ENCODE data around the gene SLC39A3. TPM values are rescaled to one million over a fixed set of nuclear protein-coding genes. Genes with fewer than 3 reads are reported as not detected.

Gene SLC39A3
- total and polyA plus RNA-seq, 10 of the 15 experiments (the other 5 are each of a cell fraction or from before 2014, with no cell fraction given) = 0.63 to 67.1 (median 51.2) TPM

GRCh38 chr19:2703077-2703437, 36.8 kb downstream of the SLC39A3 start:
- DNase-seq (ENCODE audit: low read depth, low spot score) = no peak
- no peaks in the 10 kb centered on the region for H3K27me3 ChIP-seq (replicated peaks in 1 of 2; ENCODE audit: control insufficient read depth in 2 of 2, insufficient read depth in 2 of 2, low read length in 1 of 2)
- no peaks in the 10 kb centered on the region for H3K9me3 ChIP-seq (replicated peaks; ENCODE audit: control insufficient read depth, insufficient read depth, low read length)
- TF ChIP-seq EED (IDR thresholded peaks at IDR 0.05; ENCODE audit: low read depth) (no peak), CHD4 (IDR thresholded peaks at IDR 0.05) (no peak), IRF4 (IDR thresholded peaks at IDR 0.05; ENCODE audit: low read depth, low read length) (no peak), POLR2A (IDR thresholded peaks at IDR 0.05; ENCODE audit: low read depth, low read length) (no peak), ATF3 (IDR thresholded peaks at IDR 0.05; ENCODE audit: borderline replicate concordance, extremely low read depth, low read depth, low read length) (no peak), ZNF622 (IDR thresholded peaks at IDR 0.05) (no peak), ZNF217 (IDR thresholded peaks at IDR 0.05) (0 out of 2 replicates have a peak, but pooled peaks have one; percentile 1), HDAC2 (IDR thresholded peaks at IDR 0.05) (no peak), ZNF384 (IDR thresholded peaks at IDR 0.05; ENCODE audit: borderline replicate concordance, low read depth, low read length) (no peak)
- H4K20me1 ChIP-seq (ENCODE audit: control insufficient read depth, insufficient read depth) = no peaks in the 10 kb centered on the region
- ChIA-PET RAD21 (ENCODE audit: unreplicated experiment) (no interaction called here), SMC1A (ENCODE audit: uncharacterized antibody, unreplicated experiment) (interaction anchor here (1.2 kb wide), 1 partner anchor 55 kb away, joined by 5 read pairs; no protein-coding TSS in a partner anchor), POLR2A (interaction anchor here (0.6 to 0.7 kb wide), 2 partner anchors 8 to 23 kb away, joined by 3 read pairs; no protein-coding TSS in a partner anchor), CTCF (no interaction called here)
- H3K4me2 ChIP-seq (ENCODE audit: control insufficient read depth, insufficient read depth) = no peak overlapping the region
- peaks cover 26% of the 10 kb centered on the region for H3K79me2 ChIP-seq (ENCODE audit: control insufficient read depth, insufficient read depth, low read length)
- FAIRE-seq = no peak
- no TSS peak for BruUV-seq (replicated peaks)
- WGBS (ENCODE audit: insufficient coverage, insufficient replicate concordance, low lambda C conversion rate, missing lambda C conversion rate) = 49% methylated on average over 5 of the region's 5 CpGs
- peaks cover 21% of the 10 kb centered on the region for H3K4me1 ChIP-seq (ENCODE audit: control insufficient read depth, insufficient read depth, low read length)
- no peak overlapping the region for H3K9ac ChIP-seq (ENCODE audit: control insufficient read depth, insufficient read depth, low read length)
- intact Hi-C loops (cut with micrococcal nuclease; ENCODE audit: unreplicated experiment) = loop anchor here (5.0 kb wide), 1 partner anchor 44 kb away; no protein-coding TSS in a partner anchor
- no peak for ATAC-seq
- H3K4me3 ChIP-seq = peak overlapping the region; percentile 36; the same call in 1 of the 2 replicates
- no peak overlapping the region for H3K27ac ChIP-seq (ENCODE audit: control insufficient read depth, insufficient read depth)
- no peaks in the 10 kb centered on the region for H3K36me3 ChIP-seq (ENCODE audit: control insufficient read depth in 2 of 2, insufficient read depth in 2 of 2, low read length in 1 of 2)
- in situ Hi-C loops (cut with MboI) = no loop called here
- no peak overlapping the region for H2AFZ ChIP-seq (ENCODE audit: control insufficient read depth, low read depth, low read length)

Data from GM12878 (cell line).